Measurements from ENCODE around the gene HAPLN1.

Gene HAPLN1

GRCh38 chr5:83632874-83633273 lies 87.8 kb downstream of the HAPLN1 start:
- Histone ChIP-seq H3K4me2 (ENCODE audit: insufficient read depth, low read length) (no peak overlapping the region), H3K27me3 (ENCODE audit: insufficient read depth, low read length, poor library complexity) (peaks cover 4% of the 10 kb centered on the region), H4K20me1 (ENCODE audit: insufficient read depth, low read length) (no peaks in the 10 kb centered on the region), H3K4me3 (ENCODE audit: low read depth in 1 of 2, low read length in 2 of 2) (no peak overlapping the region), H3K27ac (ENCODE audit: low read length) (no peak overlapping the region), H3K4me1 (ENCODE audit: insufficient read depth, low read length) (no peaks in the 10 kb centered on the region), H3K9ac (ENCODE audit: low read depth, low read length) (no peak overlapping the region), H3K9me3 (ENCODE audit: insufficient read depth, low read length, severe bottlenecking) (no peaks in the 10 kb centered on the region), H3K36me3 (ENCODE audit: insufficient read depth, low read length) (no peaks in the 10 kb centered on the region), H3K79me2 (ENCODE audit: insufficient read depth, low read length) (no peaks in the 10 kb centered on the region), H2AFZ (ENCODE audit: low read depth, low read length) (no peak overlapping the region)
- DNase-seq (no peak), ATAC-seq (ENCODE audit: insufficient read depth, low read depth) (no peak)
- TF ChIP-seq CTCF (IDR thresholded peaks at IDR 0.05; ENCODE audit: borderline replicate concordance, extremely low read depth, low read length, poor library complexity, severe bottlenecking) = no peak

- no peak for TF ChIP-seq EZH2 (IDR thresholded peaks at IDR 0.05; ENCODE audit: borderline replicate concordance, low read depth, low read length, severe bottlenecking)
- no peak for TF ChIP-seq CTCF (IDR thresholded peaks at IDR 0.05; ENCODE audit: borderline replicate concordance, extremely low read depth, low read length, poor library complexity, severe bottlenecking)
- H4K20me1 ChIP-seq (ENCODE audit: insufficient read depth, low read length) = no peaks in the 10 kb centered on the region
- no peak overlapping the region for H3K4me3 ChIP-seq (ENCODE audit: low read depth in 1 of 2, low read length in 2 of 2)
- H2AFZ ChIP-seq (ENCODE audit: low read depth, low read length) = no peak overlapping the region
- no peak overlapping the region for H3K27ac ChIP-seq (ENCODE audit: low read length)
- ATAC-seq (ENCODE audit: insufficient read depth, low read depth) (no peak), DNase-seq (no peak)
- no peaks in the 10 kb centered on the region for H3K79me2 ChIP-seq (ENCODE audit: insufficient read depth, low read length)
- peaks cover 4% of the 10 kb centered on the region for H3K27me3 ChIP-seq (ENCODE audit: insufficient read depth, low read length, poor library complexity)
- no peak overlapping the region for H3K9ac ChIP-seq (ENCODE audit: low read depth, low read length)
- H3K4me1 ChIP-seq (ENCODE audit: insufficient read depth, low read length) = no peaks in the 10 kb centered on the region
- H3K36me3 ChIP-seq (ENCODE audit: insufficient read depth, low read length) = no peaks in the 10 kb centered on the region
- no peaks in the 10 kb centered on the region for H3K9me3 ChIP-seq (ENCODE audit: insufficient read depth, low read length, severe bottlenecking)
- H3K4me2 ChIP-seq (ENCODE audit: insufficient read depth, low read length) = no peak overlapping the region
These were observed 92.3 kb downstream of the HAPLN1 start for GRCh38 chr5:83628360-83628759.

- DNase-seq = no peak
- H3K27ac ChIP-seq (ENCODE audit: low read length) = no peak overlapping the region
- TF ChIP-seq EZH2 (IDR thresholded peaks at IDR 0.05; ENCODE audit: borderline replicate concordance, low read depth, low read length, severe bottlenecking) = no peak
- no peak for TF ChIP-seq CTCF (IDR thresholded peaks at IDR 0.05; ENCODE audit: borderline replicate concordance, extremely low read depth, low read length, poor library complexity, severe bottlenecking)
- no peaks in the 10 kb centered on the region for H3K79me2 ChIP-seq (ENCODE audit: insufficient read depth, low read length)
- no peak overlapping the region for H3K9ac ChIP-seq (ENCODE audit: low read depth, low read length)
- no peak for ATAC-seq (ENCODE audit: insufficient read depth, low read depth)
- H3K27me3 ChIP-seq (ENCODE audit: insufficient read depth, low read length, poor library complexity) = no peaks in the 10 kb centered on the region
- H4K20me1 ChIP-seq (ENCODE audit: insufficient read depth, low read length) = no peaks in the 10 kb centered on the region
- no peak overlapping the region for H3K4me3 ChIP-seq (ENCODE audit: low read depth in 1 of 2, low read length in 2 of 2)
- H3K4me2 ChIP-seq (ENCODE audit: insufficient read depth, low read length) = no peak overlapping the region
- H3K9me3 ChIP-seq (ENCODE audit: insufficient read depth, low read length, severe bottlenecking) = peaks cover 10% of the 10 kb centered on the region
- no peaks in the 10 kb centered on the region for H3K36me3 ChIP-seq (ENCODE audit: insufficient read depth, low read length)
- H3K4me1 ChIP-seq (ENCODE audit: insufficient read depth, low read length) = no peaks in the 10 kb centered on the region
- H2AFZ ChIP-seq (ENCODE audit: low read depth, low read length) = no peak overlapping the region
These were observed 105.8 kb downstream of the HAPLN1 start for GRCh38 chr5:83614841-83615240.

GRCh38 chr5:83608122-83608521 lies 112.5 kb downstream of the HAPLN1 start:
- H3K36me3 ChIP-seq (ENCODE audit: insufficient read depth, low read length) = no peaks in the 10 kb centered on the region
- H3K4me1 ChIP-seq (ENCODE audit: insufficient read depth, low read length) = no peaks in the 10 kb centered on the region
- H3K9ac ChIP-seq (ENCODE audit: low read depth, low read length) = no peak overlapping the region
- ATAC-seq (ENCODE audit: insufficient read depth, low read depth) (peak; percentile 69; the same call in 2 of the 3 replicates), DNase-seq (peak; percentile 28)
- H3K79me2 ChIP-seq (ENCODE audit: insufficient read depth, low read length) = no peaks in the 10 kb centered on the region
- H3K27ac ChIP-seq (ENCODE audit: low read length) = no peak overlapping the region
- no peak overlapping the region for H3K4me2 ChIP-seq (ENCODE audit: insufficient read depth, low read length)
- no peak overlapping the region for H3K4me3 ChIP-seq (ENCODE audit: low read depth in 1 of 2, low read length in 2 of 2)
- no peaks in the 10 kb centered on the region for H3K27me3 ChIP-seq (ENCODE audit: insufficient read depth, low read length, poor library complexity)
- no peak for TF ChIP-seq EZH2 (IDR thresholded peaks at IDR 0.05; ENCODE audit: borderline replicate concordance, low read depth, low read length, severe bottlenecking)
- peak; percentile 62 for TF ChIP-seq CTCF (IDR thresholded peaks at IDR 0.05; ENCODE audit: borderline replicate concordance, extremely low read depth, low read length, poor library complexity, severe bottlenecking)
- H4K20me1 ChIP-seq (ENCODE audit: insufficient read depth, low read length) = no peaks in the 10 kb centered on the region
- H2AFZ ChIP-seq (ENCODE audit: low read depth, low read length) = no peak overlapping the region
- H3K9me3 ChIP-seq (ENCODE audit: insufficient read depth, low read length, severe bottlenecking) = no peaks in the 10 kb centered on the region
